Neuronal stem cell (in vitro differentiated cells): ENCODE results near the gene KPNA6.

ENCODE experiments used
- DNase-seq: peaks from one replicate; pipeline ENCODE4 v3.0.0-alpha.2; 2013; ENCODE audit warnings: low spot score
- H2AFZ ChIP-seq: one replicate; pipeline ENCODE4 v1.6.1; 2013; ENCODE audit warnings: mild to moderate bottlenecking, low read length, inconsistent platforms
- H2AK5ac ChIP-seq: 2 replicates; pipeline ENCODE4 v1.6.1; 2013; ENCODE audit warnings: low read depth, mild to moderate bottlenecking, inconsistent platforms, low read length, moderate library complexity, mixed read lengths
- H2BK120ac ChIP-seq: 2 replicates; pipeline ENCODE4 v1.6.1; 2013; ENCODE audit warnings: low read depth, mild to moderate bottlenecking, inconsistent platforms, low read length, moderate library complexity, mixed read lengths
- H2BK12ac ChIP-seq: one replicate; pipeline ENCODE4 v1.6.1; 2013; ENCODE audit warnings: low read length, inconsistent platforms
- H2BK15ac ChIP-seq: 2 replicates; pipeline ENCODE4 v1.6.1; 2013; ENCODE audit warnings: mild to moderate bottlenecking, low read length, inconsistent platforms, mixed read lengths
- H2BK5ac ChIP-seq: one replicate; pipeline ENCODE4 v1.6.1; 2013; ENCODE audit warnings: inconsistent platforms, mild to moderate bottlenecking, low read length, moderate library complexity
- H3K14ac ChIP-seq: one replicate; pipeline ENCODE4 v1.6.1; 2013; ENCODE audit warnings: low read length, inconsistent platforms
- H3K18ac ChIP-seq: 2 replicates; pipeline ENCODE4 v1.6.1; 2013; ENCODE audit warnings: low read length, inconsistent platforms
- H3K23ac ChIP-seq: 2 replicates; pipeline ENCODE4 v1.6.1; 2013; ENCODE audit warnings: low read depth, mild to moderate bottlenecking, mixed read lengths, low read length, inconsistent platforms; ENCODE audit not compliant: poor library complexity
- H3K27ac ChIP-seq: replicated peaks from 3 replicates; pipeline ENCODE4 v1.5.1; 2013; ENCODE audit warnings: low read length, inconsistent platforms
- H3K27me3 ChIP-seq, 3 experiments: 2 replicates each; pipeline ENCODE4 v1.6.1; 2013; ENCODE audit warnings: low read length in 3 of 3, mild to moderate bottlenecking in 2 of 3, inconsistent platforms in 1 of 3, low read depth in 1 of 3, mixed read lengths in 1 of 3, moderate library complexity in 1 of 3; ENCODE audit not compliant: control insufficient read depth in 3 of 3, insufficient read depth in 3 of 3
- H3K36me3 ChIP-seq, 2 donors: replicated peaks in 1 of 2; 2 replicates each; pipeline ENCODE4 v1.6.1; 2013; ENCODE audit warnings: low read length in 2 of 2; ENCODE audit not compliant: control insufficient read depth in 2 of 2, insufficient read depth in 2 of 2
- H3K4ac ChIP-seq: 2 replicates; pipeline ENCODE4 v1.6.1; 2013; ENCODE audit warnings: inconsistent platforms, mild to moderate bottlenecking, low read length, moderate library complexity
- H3K4me1 ChIP-seq, 2 donors: 1 replicate in 1 of 2; 2 replicates in 1 of 2; pipeline ENCODE4 v1.6.1; 2013; ENCODE audit warnings: low read length in 2 of 2, low read depth in 1 of 2; ENCODE audit not compliant: control insufficient read depth in 2 of 2, insufficient read depth in 1 of 2
- H3K4me2 ChIP-seq: one replicate; pipeline ENCODE4 v1.6.1; 2013; ENCODE audit warnings: mild to moderate bottlenecking, low read length, inconsistent platforms; ENCODE audit not compliant: insufficient read depth, poor library complexity, severe bottlenecking
- H3K4me3 ChIP-seq, 2 donors: 2 replicates each; pipeline ENCODE4 v1.5.1; 2013; ENCODE audit warnings: low read length in 2 of 2, mild to moderate bottlenecking in 2 of 2, inconsistent platforms in 1 of 2, moderate library complexity in 1 of 2
- H3K79me1 ChIP-seq: one replicate; pipeline ENCODE4 v1.6.1; 2013; ENCODE audit warnings: low read depth, mild to moderate bottlenecking, inconsistent platforms, low read length, moderate library complexity
- H3K9ac ChIP-seq: one replicate; pipeline ENCODE4 v1.6.1; 2013; ENCODE audit warnings: mild to moderate bottlenecking, low read depth, low read length, inconsistent platforms; ENCODE audit not compliant: poor library complexity
- H3K9me3 ChIP-seq, 2 donors: replicated peaks in 1 of 2; 2 replicates each; pipeline versions ENCODE3 to v1.6.1; 2013; ENCODE audit warnings: low read length in 2 of 2, mild to moderate bottlenecking in 2 of 2, inconsistent platforms in 1 of 2, low read depth in 1 of 2, mixed read lengths in 1 of 2, moderate library complexity in 1 of 2; ENCODE audit not compliant: control insufficient read depth in 2 of 2, insufficient read depth in 1 of 2
- H4K8ac ChIP-seq: one replicate; pipeline ENCODE4 v1.6.1; 2013; ENCODE audit warnings: low read depth, mild to moderate bottlenecking, inconsistent platforms, low read length, moderate library complexity
- H4K91ac ChIP-seq: one replicate; pipeline ENCODE4 v1.6.1; 2013; ENCODE audit warnings: low read length, low read depth, mild to moderate bottlenecking, inconsistent platforms; ENCODE audit not compliant: poor library complexity
- WGBS, 2 donors: extraction: QIAGEN DNeasy Blood & Tissue Kit; methylation state at CpG; one replicate each; pipeline ENCODE4 v1.1.7; 2013; ENCODE audit warnings: missing lambda C conversion rate in 2 of 2, mixed read lengths in 1 of 2; ENCODE audit not compliant: insufficient read length in 2 of 2, insufficient replicate concordance in 1 of 2; ENCODE audit errors: extremely low coverage in 2 of 2; 5-methylcytosine and 5-hydroxymethylcytosine counted together

Gene KPNA6

GRCh38 chr1:32180186-32181060 lies 72.6 kb downstream of the KPNA6 start:
- Histone ChIP-seq H3K27me3 (no peaks in the 10 kb centered on the region), H2BK12ac (no peak overlapping the region), H2AK5ac (peak overlapping the region; percentile 87), H2BK120ac (no peak overlapping the region), H3K23ac (peak overlapping the region; percentile 99), H3K14ac (peak overlapping the region; percentile 75), H3K36me3 (peaks cover 23 to 47% of the 10 kb centered on the region in 2 donors), H3K4ac (no peak overlapping the region), H2BK15ac (peak overlapping the region; percentile 84), H3K27ac (peak overlapping the region; percentile 93), H4K8ac (no peak overlapping the region), H3K18ac (peak overlapping the region; percentile 78), H3K4me3 (peak overlapping the region; percentile 71 to 77), H3K4me2 (peak overlapping the region; percentile 100), H3K9me3 (no peaks in the 10 kb centered on the region), H2BK5ac (peak overlapping the region; percentile 77), H3K4me1 (peaks cover 11 to 15% of the 10 kb centered on the region in 2 donors), H2AFZ (peak overlapping the region; percentile 94), H3K79me1 (peaks cover 11% of the 10 kb centered on the region), H3K9ac (peak overlapping the region; percentile 83), H4K91ac (no peak overlapping the region)
- no CpG with 5 or more reads among the region's 36 CpGs for WGBS, 2 donors
- DNase-seq: peak; percentile 20

GRCh38 chr1:32181065-32181464 lies 73.2 kb downstream of the KPNA6 start:
- Histone ChIP-seq H3K9ac (no peak overlapping the region), H2BK15ac (no peak overlapping the region), H3K18ac (no peak overlapping the region), H2BK120ac (no peak overlapping the region), H3K14ac (peak overlapping the region; percentile 2), H3K23ac (peak overlapping the region; percentile 23), H3K9me3 (no peaks in the 10 kb centered on the region), H4K91ac (no peak overlapping the region), H3K36me3 (peaks cover 23 to 50% of the 10 kb centered on the region in 2 donors), H3K4ac (no peak overlapping the region), H3K79me1 (peaks cover 11% of the 10 kb centered on the region), H3K4me3 (peak overlapping the region in 1 of 2 donors; percentile 71), H3K4me1 (peaks cover 11 to 15% of the 10 kb centered on the region in 2 donors), H2BK5ac (no peak overlapping the region), H3K27ac (no peak overlapping the region), H2AFZ (no peak overlapping the region), H3K4me2 (peak overlapping the region; percentile 3), H4K8ac (no peak overlapping the region), H3K27me3 (no peaks in the 10 kb centered on the region), H2AK5ac (no peak overlapping the region), H2BK12ac (no peak overlapping the region)
- WGBS, 2 donors: no CpG with 5 or more reads among the region's 9 CpGs
- no peak for DNase-seq

- no CpG with 5 or more reads among the region's 5 CpGs for WGBS, 2 donors
- Histone ChIP-seq H3K4me3 (peak overlapping the region in 1 of 2 donors; percentile 71), H3K9ac (no peak overlapping the region)
Measured at GRCh38 chr1:32181563-32181962, 73.7 kb downstream of the KPNA6 start.

GRCh38 chr1:32182060-32182459 lies 74.2 kb downstream of the KPNA6 start:
- H2AK5ac ChIP-seq: no peak overlapping the region
- no peak overlapping the region for H3K14ac ChIP-seq
- peaks cover 27 to 60% of the 10 kb centered on the region in 2 donors for H3K36me3 ChIP-seq
- no peak overlapping the region for H3K9ac ChIP-seq
- H3K79me1 ChIP-seq: peaks cover 11% of the 10 kb centered on the region
- H3K4me1 ChIP-seq: peaks cover 11 to 15% of the 10 kb centered on the region in 2 donors
- H3K9me3 ChIP-seq: no peaks in the 10 kb centered on the region
- H2BK12ac ChIP-seq: no peak overlapping the region
- H3K4me2 ChIP-seq: no peak overlapping the region
- no peak overlapping the region for H2BK5ac ChIP-seq
- H3K18ac ChIP-seq: no peak overlapping the region
- no peak overlapping the region for H4K91ac ChIP-seq
- no peak overlapping the region for H4K8ac ChIP-seq
- H2AFZ ChIP-seq: no peak overlapping the region
- no peak overlapping the region for H3K4me3 ChIP-seq
- H3K27ac ChIP-seq: no peak overlapping the region
- no peak overlapping the region for H2BK120ac ChIP-seq
- no peak overlapping the region for H3K23ac ChIP-seq
- DNase-seq: no peak
- WGBS, 2 donors: no CpG with 5 or more reads among the region's 6 CpGs
- H3K4ac ChIP-seq: no peak overlapping the region
- H3K27me3 ChIP-seq: no peaks in the 10 kb centered on the region
- H2BK15ac ChIP-seq: no peak overlapping the region

More at GRCh38 chr1:32181563-32181962, 73.7 kb downstream of the KPNA6 start:
- Histone ChIP-seq H3K23ac (peak overlapping the region; percentile 23), H3K4ac (no peak overlapping the region), H3K18ac (no peak overlapping the region), H3K4me2 (peak overlapping the region; percentile 3), H2BK12ac (no peak overlapping the region), H2AK5ac (no peak overlapping the region), H2BK120ac (no peak overlapping the region), H3K27me3 (no peaks in the 10 kb centered on the region), H3K36me3 (peaks cover 26 to 55% of the 10 kb centered on the region in 2 donors), H4K91ac (no peak overlapping the region), H4K8ac (no peak overlapping the region), H3K79me1 (peaks cover 11% of the 10 kb centered on the region), H2BK5ac (no peak overlapping the region), H3K27ac (no peak overlapping the region), H2AFZ (no peak overlapping the region), H3K9me3 (no peaks in the 10 kb centered on the region), H3K14ac (no peak overlapping the region), H3K4me1 (peaks cover 11 to 15% of the 10 kb centered on the region in 2 donors), H2BK15ac (no peak overlapping the region)
- DNase-seq: no peak
